ENCODE measurements around the gene LZTR1.

LZTR1 gene

DNA sequence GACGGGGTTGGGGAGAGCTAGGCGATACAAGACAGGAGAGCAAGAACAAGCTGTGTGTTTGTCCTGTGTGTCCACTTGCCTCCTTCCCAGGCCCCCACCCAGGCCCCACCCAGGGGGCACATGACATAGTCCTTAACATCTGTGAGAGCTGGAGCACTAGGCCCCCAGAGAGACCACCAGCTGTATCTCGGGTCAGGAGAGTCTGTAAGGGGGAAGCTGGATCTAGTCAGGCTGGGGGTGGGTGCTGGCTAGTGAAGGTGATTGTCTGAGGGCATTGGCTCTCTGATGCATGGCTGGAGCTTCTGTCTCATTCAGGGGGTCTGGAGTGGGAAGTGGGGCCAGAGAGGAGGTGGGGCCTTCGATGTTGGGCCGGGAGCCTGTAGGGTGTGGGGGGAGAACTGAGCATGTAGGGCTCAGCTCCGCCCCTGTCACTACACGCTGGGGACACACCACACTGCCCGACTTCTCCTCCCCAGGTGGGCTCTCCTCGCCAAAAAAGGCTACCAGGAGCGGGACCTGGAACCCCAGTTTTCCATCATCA, 33.4 kb downstream of the LZTR1 start:
- no peak for DNase-seq (ENCODE audit: low read depth, low spot score)

DNA sequence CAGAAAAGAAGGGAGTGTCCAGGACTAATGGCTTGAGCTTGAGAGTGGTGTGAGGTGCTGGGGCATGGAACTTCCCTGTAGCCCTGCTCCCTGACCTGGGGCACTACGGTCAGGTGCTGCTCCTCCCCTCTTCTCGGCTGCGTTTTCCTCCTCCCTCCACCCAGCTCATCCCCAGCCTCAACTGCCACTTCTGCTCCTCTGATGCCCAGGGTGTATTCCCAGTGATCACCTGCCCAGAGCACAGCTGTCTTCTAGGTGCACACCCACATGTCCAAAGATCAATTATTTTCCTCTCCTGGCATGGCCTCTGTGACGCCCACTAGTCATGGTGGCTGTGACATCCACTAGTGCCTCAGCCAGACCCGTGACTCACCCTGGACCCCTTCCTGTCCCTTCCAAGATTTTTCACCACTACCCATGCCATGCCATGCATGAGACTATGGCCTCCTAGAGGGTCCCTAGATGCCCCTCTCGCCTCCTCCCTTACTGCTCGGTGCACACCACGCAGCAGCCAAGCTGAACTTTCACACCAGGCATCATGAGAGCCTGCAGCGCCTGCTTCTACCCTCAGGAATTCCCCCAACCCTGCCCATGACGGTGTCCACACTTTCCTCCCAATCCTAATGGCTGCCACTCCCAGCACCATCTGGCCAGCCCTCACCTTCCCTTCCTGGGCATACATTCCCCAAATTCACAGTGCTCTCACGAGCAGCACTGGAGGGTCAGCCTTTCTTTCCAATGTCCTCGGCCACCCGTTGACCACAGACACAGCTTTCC, 34.7 kb downstream of the LZTR1 start:
- no peak for DNase-seq (ENCODE audit: low read depth, low spot score)

DNA sequence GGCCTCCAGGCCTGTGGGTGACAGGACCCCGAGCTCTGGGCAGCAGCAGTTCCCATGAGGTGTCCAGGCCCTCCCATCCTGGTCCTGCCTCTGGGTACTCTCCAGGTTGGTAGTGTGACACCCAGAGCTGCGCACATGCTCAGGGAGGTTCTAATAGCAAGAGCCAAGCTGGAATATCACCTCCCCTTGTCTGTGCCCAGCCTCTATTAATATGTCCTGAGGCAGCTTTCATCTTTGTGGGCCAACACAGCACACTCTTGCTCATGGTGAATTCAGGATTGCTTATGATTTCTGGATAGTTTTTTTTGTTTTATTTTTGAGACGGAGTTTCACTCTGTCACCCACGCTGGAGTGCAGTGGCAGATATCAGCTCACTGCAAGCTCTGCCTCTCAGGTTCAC, 36.2 kb downstream of the LZTR1 start:
- DNase-seq (ENCODE audit: low read depth, low spot score), result no peak

DNA sequence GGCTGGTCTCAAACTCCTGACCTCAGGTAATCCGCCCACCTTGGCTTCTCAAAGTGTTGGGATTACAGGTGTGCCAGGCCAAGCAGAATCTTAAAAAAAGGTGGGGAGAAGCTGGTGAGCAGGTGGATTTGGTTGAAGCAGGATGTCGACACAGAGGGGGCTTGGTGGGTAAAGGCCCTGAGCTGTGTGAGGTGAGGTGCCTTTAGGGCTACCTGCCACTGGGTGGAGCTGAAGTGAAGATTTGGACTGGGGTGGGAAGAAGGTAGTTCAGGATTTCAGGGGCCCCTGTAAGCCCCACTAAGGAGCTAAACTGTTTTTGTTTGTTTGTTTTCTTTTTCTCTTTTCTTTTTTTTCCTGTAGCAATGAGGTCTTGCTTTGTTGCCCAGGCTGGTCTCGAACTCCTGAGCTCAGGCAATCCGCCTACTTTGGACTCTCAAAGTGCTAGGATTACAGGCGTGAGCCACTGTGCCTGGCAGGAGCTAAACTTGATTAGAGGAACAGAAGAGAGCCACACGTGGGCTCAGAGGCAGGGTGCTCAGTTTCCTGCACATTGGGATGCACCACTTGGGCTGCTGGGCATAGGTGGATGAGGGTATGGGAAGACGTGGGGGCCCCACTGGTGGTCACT, 38.8 kb downstream of the LZTR1 start:
- DNase-seq (ENCODE audit: low read depth, low spot score), result no peak

DNA sequence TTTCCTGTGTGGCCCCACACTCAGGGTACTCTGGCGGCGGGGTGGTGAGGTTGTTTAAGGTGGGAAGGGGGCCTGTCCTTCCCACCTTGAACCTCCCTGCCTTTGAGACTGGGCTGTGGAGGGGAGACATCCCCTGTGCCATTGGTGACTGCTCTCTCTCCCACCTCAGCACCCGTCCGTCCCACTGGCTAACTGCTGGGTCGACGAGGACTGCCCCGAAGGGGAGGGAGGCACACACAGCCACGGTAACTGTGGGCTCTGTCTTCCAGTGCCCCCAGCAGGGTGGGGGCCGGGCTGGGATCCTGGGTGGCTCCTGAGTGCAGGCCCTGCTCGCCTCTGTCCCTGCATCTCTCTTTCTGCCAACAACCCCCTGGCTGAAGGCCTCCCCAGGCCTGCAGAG, 40.4 kb downstream of the LZTR1 start:
- no peak for DNase-seq (ENCODE audit: low read depth, low spot score)

DNA sequence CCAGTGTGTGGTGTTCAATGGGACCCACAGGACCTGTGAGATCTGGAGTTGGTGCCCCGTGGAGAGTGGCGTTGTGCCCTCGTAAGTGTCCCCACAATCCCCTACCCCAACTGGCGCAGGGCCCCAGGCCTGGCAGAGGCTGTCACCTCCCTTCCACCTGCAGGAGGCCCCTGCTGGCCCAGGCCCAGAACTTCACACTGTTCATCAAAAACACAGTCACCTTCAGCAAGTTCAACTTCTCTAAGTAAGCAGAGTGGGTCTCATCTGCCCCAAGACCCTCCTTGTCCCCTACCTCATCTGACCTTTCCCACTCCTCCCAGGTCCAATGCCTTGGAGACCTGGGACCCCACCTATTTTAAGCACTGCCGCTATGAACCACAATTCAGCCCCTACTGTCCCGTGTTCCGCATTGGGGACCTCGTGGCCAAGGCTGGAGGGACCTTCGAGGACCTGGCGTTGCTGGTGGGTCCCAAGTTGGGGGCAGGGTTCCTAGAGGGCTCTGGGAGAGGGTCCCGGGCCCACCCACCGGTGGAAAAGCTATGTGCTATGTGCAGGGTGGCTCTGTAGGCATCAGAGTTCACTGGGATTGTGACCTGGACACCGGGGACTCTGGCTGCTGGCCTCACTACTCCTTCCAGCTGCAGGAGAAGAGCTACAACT, 41.0 kb downstream of the LZTR1 start:
- no peak for DNase-seq (ENCODE audit: low read depth, low spot score)

DNA sequence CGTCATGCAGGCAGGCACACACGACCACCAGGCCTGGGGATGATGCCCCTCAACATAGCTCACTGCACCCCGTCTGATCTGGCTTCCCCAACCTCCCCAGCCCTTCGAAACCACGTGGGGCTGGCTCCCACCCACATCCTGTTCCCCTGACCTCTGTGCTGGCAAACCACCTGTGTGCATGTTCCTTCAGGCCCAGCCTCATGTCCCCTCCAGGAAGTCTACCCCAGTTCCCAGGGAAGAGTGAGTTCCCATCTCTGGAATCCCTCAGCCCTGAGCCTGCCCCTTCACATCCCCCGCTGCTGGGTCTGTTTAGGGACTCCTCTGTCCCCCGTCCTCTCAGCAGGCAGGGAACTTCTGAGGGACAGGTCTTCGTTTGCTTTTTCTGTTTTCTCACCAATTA, 43.2 kb downstream of the LZTR1 start:
- DNase-seq (ENCODE audit: low read depth, low spot score), result no peak

DNA sequence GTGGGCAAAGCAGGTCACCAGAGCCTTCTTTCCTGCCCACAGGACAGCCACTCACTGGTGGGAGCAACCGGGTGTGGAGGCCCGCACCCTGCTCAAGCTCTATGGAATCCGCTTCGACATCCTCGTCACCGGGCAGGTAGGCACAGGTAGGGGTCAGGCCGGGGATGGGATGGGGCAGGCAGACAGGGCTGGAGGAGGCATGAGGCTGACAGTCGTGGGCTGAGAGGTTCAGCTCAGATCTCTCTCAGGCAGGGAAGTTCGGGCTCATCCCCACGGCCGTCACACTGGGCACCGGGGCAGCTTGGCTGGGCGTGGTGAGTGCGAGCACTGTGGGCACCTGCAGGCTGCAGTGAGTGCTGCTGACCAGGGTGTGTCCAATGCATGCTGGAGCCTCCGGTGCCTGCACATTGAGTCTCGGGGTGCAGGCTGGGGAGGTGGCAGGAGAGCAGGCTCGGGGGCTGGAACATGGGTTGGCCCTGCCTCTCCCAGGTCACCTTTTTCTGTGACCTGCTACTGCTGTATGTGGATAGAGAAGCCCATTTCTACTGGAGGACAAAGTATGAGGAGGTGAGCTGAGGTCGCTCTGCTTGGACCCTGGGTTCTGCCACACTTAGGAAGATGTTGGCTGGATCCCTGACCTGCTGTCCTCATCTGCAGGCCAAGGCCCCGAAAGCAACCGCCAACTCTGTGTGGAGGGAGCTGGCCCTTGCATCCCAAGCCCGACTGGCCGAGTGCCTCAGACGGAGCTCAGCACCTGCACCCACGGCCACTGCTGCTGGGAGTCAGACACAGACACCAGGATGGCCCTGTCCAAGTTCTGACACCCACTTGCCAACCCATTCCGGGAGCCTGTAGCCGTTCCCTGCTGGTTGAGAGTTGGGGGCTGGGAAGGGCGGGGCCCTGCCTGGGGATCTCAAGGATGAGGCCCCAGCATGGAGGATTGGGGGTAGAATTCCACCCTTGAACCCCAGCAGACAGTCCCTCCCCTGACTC, 44.0 kb downstream of the LZTR1 start:
- DNase-seq (ENCODE audit: low read depth, low spot score), result no peak

DNA sequence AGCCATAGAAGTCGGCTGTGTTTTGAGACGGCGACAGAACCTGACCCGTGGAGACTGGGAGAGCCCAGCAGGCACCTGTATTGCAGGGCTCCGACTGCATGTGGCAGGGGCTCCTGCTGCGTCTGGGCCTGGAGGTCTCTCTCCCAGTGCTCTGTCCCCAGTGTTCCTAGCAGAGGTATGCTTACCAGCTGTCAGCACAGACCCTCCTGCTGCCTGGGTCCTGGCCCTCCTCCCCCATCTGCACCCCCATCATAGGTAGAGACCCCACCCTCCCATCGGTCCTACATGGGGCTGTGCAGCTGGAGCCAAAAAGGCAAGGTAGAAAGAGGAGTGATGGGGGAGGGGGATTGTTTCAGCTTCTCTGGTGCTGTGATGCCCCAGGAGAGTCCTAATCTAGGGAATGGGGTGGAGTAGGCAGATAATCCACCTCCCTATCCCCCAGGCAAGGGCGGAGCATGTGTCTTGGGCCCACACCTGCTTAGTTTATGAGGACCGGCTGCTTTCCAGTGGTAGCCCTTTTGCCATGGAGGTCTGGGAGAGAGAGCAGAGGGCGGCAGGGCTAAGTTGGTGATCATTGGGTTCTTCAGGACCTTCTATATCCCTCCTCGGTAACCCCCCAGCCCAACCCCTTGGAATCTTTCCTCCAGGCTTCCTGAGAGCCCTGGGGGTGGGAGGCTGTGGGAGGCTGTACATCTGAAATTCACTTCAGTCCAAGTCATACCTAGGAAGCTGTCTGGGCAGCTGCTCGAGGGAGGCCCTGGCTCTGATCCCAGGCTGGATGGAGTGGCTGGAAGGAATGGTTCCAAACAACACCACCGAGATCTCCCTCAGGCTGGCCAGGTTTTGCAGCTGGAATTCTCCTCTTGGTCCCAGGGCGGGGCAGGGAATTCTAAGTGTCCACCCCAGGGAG, 44.9 kb downstream of the LZTR1 start:
- no peak for DNase-seq (ENCODE audit: low read depth, low spot score)

DNA sequence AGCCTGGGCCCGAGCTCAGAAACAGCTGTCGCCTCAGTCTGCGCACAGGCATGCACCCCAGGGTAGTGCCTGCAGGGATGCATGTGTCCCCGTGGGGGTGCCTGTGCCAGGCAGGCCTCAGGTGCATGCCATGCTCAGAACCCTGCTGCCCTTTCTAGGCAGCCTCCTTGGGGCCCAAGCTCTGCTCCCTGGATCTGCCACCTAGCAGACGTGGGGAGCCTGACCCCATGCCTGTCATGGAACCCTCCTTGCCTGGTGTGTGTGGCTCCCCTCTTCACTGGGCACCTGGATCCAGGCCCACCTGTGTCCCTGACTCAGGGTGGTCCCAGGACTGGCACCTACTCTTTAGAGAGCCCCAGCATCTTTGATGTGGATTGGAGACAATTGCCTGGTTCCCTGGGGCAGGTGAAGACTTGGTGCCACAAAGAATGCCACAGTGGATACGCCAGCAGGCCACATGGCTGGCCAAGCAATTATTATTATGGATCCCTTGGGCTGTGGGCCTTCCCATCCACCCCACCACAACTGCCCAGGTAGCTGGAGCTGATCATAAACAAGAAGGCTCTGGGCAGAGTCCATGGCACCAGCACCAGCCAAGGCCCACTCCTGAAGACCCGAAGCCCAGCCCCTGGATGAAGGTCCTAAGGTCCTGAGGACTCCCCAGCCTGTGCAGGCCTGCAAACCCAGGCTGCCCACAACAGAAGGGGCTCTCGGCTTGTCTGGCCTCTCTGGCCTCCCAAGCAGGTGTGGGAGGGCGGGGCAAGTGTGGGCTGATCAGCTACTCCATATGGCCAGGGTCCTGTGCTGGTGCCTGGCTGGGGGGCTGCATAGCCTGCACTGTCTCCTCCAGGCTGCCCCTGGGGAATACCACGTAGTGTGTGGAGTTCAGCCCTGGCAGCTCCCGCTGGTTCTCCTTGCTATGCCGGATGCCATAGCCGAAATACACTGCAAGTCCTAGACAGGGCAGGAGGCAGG, 46.5 kb downstream of the LZTR1 start:
- DNase-seq (ENCODE audit: low read depth, low spot score), result no peak

DNA sequence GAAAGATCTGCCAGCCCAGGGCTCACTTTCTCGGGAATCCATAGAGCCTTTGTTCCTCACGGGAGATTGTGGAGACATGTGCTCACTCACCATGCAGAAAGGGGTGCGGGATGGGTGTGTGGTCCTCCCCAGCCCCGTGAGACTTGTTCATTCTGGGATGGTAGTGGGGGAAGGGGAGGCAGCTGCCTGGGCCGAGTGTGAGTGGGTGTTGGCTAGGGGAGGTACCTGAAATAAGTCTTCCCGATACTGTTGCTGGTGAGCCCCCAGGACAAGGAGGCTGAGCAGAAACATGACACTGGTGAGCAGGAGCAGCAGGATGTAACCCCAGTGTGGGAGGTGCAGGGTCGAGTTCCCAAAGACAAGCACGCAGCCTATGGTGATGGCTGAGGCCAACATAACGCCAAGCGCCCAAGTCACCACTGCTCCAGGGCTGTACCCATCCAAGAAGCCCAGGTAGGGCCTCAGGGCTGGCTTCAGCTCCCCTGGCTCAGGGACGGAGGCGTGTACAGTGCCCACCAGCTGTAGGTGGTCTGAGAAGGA, 47.5 kb downstream of the LZTR1 start:
- no peak for DNase-seq (ENCODE audit: low read depth, low spot score)

DNA sequence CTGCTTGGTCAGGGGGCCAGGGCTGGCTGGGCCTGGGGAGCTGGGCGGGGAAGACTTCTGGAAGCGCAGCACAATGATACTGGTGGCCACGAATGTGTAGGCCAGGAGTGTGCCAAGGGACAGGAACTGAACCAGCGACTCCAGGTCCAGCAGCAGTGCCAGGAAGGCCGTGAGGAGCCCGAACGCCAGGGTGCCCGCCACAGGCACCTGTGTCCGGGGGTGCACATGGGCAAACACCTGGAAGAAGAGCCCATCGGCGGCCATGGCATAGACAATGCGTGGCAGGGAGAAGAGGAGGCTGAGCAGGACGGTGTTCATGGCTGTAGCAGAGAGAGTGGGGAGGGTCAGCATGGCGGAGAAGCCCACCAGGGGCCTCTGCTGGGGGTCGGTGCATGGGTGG, 47.9 kb downstream of the LZTR1 start:
- no peak for DNase-seq (ENCODE audit: low read depth, low spot score)

DNA sequence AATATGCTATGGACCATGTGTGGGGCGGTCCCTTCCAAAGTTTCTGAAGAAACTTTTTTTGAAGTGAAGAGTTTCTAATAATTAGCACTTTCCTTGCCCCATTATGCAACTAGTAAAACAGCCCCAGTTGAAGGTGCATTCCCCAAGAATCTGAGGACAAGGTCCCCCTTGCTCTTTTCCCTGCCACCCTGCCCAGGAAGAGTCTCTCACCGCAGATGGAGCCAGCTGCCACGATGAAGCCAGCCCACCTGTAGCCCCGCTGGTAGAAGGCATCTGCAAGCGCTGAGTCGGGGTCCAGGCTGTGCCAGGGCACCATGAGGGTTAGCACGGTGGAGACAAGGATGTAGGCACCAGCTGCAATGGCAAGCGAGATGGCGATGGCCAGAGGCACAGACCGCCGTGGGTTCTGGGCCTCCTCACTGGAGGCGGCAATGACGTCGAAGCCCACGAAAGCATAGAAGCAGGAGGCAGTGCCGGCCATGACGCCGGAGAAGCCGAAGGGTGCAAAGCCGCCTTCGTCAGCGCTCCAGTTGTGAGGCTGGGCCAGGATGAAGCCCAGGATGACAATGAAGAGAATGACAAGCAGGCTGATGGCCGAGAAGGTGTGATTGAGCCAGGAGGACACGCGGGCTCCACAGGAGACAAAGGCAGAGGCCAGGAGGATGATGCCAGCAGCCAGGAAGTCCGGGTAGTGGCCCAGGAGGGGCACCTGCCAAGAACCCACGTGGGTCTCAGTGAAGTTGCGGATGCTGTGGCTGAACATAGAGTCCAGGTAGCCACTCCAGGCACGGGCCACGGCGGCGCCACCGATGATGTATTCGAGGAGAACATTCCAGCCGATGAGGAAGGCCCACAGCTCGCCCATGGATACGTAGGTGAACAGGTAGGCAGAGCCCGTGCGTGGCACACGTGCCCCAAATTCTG, 48.8 kb downstream of the LZTR1 start:
- DNase-seq (ENCODE audit: low read depth, low spot score), result no peak

DNA sequence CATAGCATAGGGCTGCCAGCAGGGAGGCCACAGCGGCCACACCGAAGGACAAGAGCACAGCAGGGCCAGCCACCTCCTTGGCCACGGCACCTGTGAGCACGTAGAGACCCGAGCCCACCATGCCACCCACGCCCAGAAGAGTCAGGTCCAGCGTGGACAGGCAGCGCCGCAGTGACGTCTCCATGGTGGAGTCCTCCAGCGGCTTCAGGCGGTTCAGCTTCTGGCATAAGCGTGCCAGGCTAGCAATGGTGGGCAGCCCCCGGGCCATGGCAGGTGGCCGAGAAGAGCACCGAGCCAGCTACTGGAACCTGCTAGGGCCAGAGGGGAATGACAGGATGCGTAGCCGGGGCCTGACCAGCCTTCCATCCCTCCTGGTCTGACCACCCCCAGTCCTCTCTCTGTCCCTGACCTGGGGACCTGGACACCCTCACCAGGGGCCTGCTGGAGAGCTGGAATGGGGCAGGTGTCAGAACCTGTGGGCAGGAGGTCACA, 49.5 kb downstream of the LZTR1 start:
- no peak for DNase-seq (ENCODE audit: low read depth, low spot score)

DNA sequence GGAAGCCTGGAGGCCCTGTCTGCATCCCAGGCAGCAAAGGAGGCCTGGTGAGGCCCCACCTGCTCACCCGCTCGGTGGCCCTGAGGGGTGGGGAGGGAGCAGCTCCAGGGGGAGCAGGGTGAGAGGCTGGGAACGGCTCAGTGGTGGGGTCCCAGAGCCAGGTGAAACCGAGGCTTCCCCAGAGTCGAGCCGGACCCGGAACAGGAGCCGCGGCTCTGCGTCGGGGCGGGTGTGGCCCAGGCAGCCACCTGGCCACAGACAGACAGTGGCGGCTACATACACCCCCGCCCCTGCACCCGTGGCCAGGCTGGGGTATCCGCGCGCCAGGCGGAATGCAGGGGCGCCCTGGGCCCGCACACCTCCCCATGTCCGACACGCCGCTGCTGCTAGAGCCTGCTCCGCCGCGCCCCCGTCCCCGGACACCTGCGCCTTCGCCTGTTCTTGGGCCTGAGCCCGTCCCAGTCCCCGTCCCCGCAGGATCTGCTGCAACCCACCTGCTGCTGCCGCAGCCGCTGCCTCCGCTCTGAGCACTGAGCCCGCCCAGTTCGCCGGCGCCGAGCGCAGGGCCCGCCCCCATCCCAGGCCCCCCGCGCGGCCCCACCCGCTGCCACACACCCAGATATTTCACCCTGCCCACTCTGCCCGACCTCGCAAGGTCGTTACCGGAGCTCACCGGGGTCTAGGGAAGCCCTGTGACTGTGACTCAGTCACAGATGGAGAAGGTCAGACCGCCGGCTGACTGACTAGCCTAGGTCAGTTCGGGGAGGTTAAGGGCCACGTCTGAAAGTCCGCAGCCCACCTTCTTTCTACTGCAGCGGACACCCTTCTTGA, 50.2 kb downstream of the LZTR1 start, which contains the start of gene SLC7A4:
Gene SLC7A4, minus strand, starts transcription at position 525 of the 831 bp plus-strand sequence. CDS start 749 bp downstream, outside the sequence.
- DNase-seq (ENCODE audit: low read depth, low spot score), result no peak

DNA sequence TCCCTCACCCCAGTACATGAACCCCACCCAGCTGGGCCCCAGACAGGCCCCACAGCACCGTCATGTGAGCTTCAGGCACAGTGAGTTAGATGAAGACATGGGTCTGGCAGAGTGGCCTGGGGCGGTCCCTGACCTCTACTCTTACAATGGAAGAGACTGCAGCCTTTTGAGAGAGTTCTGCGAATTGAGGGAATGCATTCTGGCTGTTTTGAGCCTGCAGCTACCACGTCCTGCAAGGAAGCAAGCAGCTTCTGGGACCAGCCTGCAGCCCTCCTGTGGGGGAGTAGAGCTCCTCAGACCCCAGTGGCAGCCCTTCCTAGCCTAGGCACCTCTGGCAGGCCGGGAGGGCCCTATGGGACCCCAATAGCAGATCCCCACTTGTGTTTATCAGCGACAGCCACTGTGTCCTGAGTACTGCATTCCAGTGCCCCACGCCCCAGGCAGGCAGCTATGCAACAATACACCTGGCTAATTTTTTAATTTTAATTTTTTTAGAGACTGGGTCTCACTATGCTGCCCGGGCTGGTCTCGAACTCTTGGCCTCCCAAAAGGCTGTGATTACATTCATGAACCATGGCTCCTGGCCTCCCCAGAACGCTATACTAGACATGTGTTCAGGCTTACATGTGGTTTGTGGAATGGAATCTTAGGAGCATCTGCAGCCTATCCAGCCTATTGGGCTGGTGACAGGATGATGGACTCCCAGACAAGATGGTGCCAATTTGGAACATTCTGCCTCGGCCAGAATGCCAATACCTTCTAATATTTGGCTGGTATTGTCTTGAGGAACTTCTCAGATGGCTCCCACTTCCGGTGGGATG, 51.0 kb downstream of the LZTR1 start:
- no peak for DNase-seq (ENCODE audit: low read depth, low spot score)
